ENCODE data around the gene COMMD4.

DNA sequence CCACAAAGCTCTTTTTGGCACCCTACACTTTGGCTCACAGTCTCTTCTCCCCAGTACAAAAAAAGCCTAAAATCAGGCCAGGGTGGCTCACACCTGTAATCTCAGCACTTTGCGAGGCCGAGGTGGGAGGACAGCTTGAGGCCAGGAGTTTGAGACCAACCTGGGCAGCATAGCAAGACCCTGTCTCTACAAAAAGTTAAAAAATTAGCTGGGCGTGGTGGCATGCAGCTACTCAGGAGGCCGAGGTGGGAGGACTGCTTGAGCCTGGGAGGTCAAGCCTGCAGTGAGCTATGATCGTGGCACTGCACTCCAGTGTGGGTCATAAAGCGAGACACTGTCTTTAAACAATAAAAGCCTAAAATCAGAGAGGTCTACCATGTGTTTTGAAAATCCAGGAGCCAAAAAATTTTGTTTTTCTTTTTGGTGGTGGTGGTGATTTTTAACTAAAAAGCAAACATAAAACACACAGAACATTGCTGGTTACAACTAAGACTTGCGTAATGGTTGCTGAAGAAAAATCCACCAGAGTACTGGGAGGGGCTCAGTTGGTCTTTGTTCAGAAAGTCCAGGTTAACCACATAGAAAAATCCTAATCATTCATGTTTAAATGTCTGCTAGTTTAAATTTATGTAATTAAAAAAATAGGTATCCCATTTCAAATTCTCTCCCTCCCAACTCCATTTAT lies 34.2 kb downstream of the COMMD4 start:
- TF ChIP-seq EZH2 (IDR thresholded peaks at IDR 0.05) (no peak), POLR2AphosphoS5 (IDR thresholded peaks at IDR 0.05; ENCODE audit: borderline replicate concordance, low read depth, low read length) (no peak)

All from SK-N-MC (cell line).